Loucy (cell line): ENCODE measurements around the gene ZNF808.
"Not testable (repeated sequence)": the region's sequence is repeated elsewhere in the genome, so short reads cannot be mapped to it uniquely, and the experiment has no call there.

Experiments
- EZH2phosphoT487 ChIP-seq: fragments of 200-600 bp; IDR thresholded peaks from 2 replicates; pipeline ENCODE4 v1.6.1; 2018; ENCODE audit warnings: antibody characterized with exemption, mild to moderate bottlenecking, moderate library complexity, borderline replicate concordance
- TF ChIP-seq, protein P1 (sequence below): fragments of 200-600 bp; sonication (generic); conservative IDR thresholded peaks from 2 replicates; pipeline ENCODE4 v1.5.1; 2014; ENCODE audit warnings: mild to moderate bottlenecking, antibody characterized with exemption, low read length

DNA sequence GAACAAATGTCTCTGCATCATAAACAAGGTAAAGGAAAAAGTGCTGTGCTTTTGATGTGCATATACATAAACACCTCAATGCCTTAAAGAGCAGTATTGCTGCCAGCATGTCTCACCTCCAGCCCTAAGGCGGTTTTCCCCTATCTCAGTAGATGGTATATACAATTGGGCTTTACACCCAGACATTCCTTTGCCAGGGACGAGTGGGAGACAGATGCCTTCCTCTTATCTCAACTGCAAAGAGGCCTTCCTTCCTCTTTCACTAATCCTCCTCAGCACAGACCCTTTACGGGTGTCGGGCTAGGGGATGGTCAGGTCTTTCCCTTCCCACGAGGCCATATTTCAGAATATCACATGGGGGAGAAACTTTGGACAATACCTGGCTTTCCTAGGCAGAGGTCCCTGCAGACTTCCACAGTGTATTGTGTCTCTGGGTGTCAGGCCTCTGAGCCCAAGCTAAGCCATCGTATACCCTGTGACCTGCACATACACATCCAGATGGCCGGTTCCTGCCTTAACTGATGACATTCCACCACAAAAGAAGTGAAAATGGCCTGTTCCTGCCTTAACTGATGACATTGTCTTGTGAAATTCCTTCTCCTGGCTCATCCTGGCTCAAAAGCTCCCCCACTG is 43.2 kb upstream of the ZNF808 start:
- TF ChIP-seq, protein P1, sequence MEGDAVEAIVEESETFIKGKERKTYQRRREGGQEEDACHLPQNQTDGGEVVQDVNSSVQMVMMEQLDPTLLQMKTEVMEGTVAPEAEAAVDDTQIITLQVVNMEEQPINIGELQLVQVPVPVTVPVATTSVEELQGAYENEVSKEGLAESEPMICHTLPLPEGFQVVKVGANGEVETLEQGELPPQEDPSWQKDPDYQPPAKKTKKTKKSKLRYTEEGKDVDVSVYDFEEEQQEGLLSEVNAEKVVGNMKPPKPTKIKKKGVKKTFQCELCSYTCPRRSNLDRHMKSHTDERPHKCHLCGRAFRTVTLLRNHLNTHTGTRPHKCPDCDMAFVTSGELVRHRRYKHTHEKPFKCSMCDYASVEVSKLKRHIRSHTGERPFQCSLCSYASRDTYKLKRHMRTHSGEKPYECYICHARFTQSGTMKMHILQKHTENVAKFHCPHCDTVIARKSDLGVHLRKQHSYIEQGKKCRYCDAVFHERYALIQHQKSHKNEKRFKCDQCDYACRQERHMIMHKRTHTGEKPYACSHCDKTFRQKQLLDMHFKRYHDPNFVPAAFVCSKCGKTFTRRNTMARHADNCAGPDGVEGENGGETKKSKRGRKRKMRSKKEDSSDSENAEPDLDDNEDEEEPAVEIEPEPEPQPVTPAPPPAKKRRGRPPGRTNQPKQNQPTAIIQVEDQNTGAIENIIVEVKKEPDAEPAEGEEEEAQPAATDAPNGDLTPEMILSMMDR, result not testable (repeated sequence)
- TF ChIP-seq EZH2phosphoT487, result not testable (repeated sequence)
